Panc1 (cell line): ENCODE results near the gene RABEP2.

ENCODE experiments used
- POLR2AphosphoS5 ChIP-seq: IDR thresholded peaks from 2 replicates; pipeline ENCODE4 v1.6.1; 2012; ENCODE audit warnings: mild to moderate bottlenecking, low read depth, low read length, moderate library complexity
- TF ChIP-seq, protein P1 (sequence below), 2 experiments: IDR thresholded peaks; 2 replicates each; pipeline ENCODE4 v1.6.1; 2011 to 2012; ENCODE audit warnings: low read depth in 2 of 2, control low read depth in 1 of 2, low read length in 1 of 2, mild to moderate bottlenecking in 1 of 2, moderate library complexity in 1 of 2; ENCODE audit not compliant: insufficient read depth in 1 of 2
- TF ChIP-seq, protein P2 (sequence below): fragments of 450-650 bp; IDR thresholded peaks from 2 replicates; pipeline ENCODE4 v1.5.1; 2017; ENCODE audit warnings: mild to moderate bottlenecking

DNA sequence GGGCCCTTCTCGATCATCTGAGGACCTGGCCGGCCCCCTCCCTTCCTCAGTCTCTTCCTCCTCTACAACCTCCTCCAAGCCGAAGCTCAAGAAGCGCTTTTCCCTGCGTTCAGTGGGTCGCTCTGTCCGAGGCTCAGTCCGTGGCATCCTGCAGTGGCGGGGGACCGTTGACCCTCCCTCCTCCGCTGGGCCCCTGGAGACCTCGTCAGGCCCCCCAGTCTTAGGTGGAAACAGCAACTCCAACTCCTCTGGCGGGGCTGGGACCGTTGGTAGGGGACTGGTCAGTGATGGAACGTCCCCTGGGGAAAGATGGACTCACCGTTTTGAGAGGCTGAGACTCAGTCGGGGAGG lies 58.6 kb downstream of the RABEP2 start:
- TF ChIP-seq, protein P1, sequence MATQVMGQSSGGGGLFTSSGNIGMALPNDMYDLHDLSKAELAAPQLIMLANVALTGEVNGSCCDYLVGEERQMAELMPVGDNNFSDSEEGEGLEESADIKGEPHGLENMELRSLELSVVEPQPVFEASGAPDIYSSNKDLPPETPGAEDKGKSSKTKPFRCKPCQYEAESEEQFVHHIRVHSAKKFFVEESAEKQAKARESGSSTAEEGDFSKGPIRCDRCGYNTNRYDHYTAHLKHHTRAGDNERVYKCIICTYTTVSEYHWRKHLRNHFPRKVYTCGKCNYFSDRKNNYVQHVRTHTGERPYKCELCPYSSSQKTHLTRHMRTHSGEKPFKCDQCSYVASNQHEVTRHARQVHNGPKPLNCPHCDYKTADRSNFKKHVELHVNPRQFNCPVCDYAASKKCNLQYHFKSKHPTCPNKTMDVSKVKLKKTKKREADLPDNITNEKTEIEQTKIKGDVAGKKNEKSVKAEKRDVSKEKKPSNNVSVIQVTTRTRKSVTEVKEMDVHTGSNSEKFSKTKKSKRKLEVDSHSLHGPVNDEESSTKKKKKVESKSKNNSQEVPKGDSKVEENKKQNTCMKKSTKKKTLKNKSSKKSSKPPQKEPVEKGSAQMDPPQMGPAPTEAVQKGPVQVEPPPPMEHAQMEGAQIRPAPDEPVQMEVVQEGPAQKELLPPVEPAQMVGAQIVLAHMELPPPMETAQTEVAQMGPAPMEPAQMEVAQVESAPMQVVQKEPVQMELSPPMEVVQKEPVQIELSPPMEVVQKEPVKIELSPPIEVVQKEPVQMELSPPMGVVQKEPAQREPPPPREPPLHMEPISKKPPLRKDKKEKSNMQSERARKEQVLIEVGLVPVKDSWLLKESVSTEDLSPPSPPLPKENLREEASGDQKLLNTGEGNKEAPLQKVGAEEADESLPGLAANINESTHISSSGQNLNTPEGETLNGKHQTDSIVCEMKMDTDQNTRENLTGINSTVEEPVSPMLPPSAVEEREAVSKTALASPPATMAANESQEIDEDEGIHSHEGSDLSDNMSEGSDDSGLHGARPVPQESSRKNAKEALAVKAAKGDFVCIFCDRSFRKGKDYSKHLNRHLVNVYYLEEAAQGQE (IDR thresholded peaks at IDR 0.05; ENCODE audit: insufficient read depth in 1 of 2, low read depth in 2 of 2, low read length in 1 of 2) = no peak
- TF ChIP-seq, protein P2, sequence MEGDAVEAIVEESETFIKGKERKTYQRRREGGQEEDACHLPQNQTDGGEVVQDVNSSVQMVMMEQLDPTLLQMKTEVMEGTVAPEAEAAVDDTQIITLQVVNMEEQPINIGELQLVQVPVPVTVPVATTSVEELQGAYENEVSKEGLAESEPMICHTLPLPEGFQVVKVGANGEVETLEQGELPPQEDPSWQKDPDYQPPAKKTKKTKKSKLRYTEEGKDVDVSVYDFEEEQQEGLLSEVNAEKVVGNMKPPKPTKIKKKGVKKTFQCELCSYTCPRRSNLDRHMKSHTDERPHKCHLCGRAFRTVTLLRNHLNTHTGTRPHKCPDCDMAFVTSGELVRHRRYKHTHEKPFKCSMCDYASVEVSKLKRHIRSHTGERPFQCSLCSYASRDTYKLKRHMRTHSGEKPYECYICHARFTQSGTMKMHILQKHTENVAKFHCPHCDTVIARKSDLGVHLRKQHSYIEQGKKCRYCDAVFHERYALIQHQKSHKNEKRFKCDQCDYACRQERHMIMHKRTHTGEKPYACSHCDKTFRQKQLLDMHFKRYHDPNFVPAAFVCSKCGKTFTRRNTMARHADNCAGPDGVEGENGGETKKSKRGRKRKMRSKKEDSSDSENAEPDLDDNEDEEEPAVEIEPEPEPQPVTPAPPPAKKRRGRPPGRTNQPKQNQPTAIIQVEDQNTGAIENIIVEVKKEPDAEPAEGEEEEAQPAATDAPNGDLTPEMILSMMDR = no peak
- TF ChIP-seq POLR2AphosphoS5 = no peak
